22Rv1 (cell line): Measurements from ENCODE around the gene RNF32.

Experiments used
- CTCF ChIP-seq: fragments of 450-650 bp; IDR thresholded peaks from 2 replicates; pipeline ENCODE4 v1.5.1; 2017; ENCODE audit warnings: mild to moderate bottlenecking
- ZFX ChIP-seq: fragments of 450-650 bp; IDR thresholded peaks from 2 replicates; pipeline ENCODE4 v1.6.1; 2017; ENCODE audit warnings: antibody characterized with exemption, borderline replicate concordance

- TF ChIP-seq CTCF (no peak), ZFX (no peak)
These were observed 35.1 kb downstream of the RNF32 start for GRCh38 chr7:156675721-156676120.
